Measurements from ENCODE around the gene WNT8A. TPM values are rescaled to one million over a fixed set of nuclear protein-coding genes. Genes with fewer than 3 reads are reported as not detected.

Gene WNT8A
- total RNA-seq, 4 donors from 2014 or later: not detected

GRCh38 chr5:138109463-138110265 is 25.8 kb downstream of the WNT8A start:
- H3K27ac ChIP-seq: no peak overlapping the region
- TF ChIP-seq POLR2AphosphoS5 (IDR thresholded peaks at IDR 0.05): no peak
- no peak for TF ChIP-seq CTCF (IDR thresholded peaks at IDR 0.05)
- no peak for TF ChIP-seq POLR2A (IDR thresholded peaks at IDR 0.05)
- TF ChIP-seq EP300 (IDR thresholded peaks at IDR 0.05; ENCODE audit: low read depth): no peak
- peaks cover 5% of the 10 kb centered on the region for H3K27me3 ChIP-seq
- peaks cover 0 to 3% (median 0%) of the 10 kb centered on the region in 4 donors for H3K4me1 ChIP-seq
- no peak for DNase-seq
- in situ Hi-C loops (cut with MboI; ENCODE audit: low pct_ligation_motif_present in 1 of 4, low pct_unique_long_range_greater_than_20kb in 1 of 4, low sequenced_read_pairs in 3 of 4): no loop called here
- no peak overlapping the region for H3K4me3 ChIP-seq
- intact Hi-C loops (cut with DNase I; ENCODE audit: low total_unique reads): loop anchor here (10.0 kb wide), 1 partner anchor 455 kb away; no protein-coding TSS in a partner anchor
- H3K36me3 ChIP-seq: no peaks in the 10 kb centered on the region
- WGBS, 2 donors (ENCODE audit: low coverage in 1 of 2): 67 to 78% methylated on average over 1 of the region's 1 CpG
- H3K9me3 ChIP-seq: no peaks in the 10 kb centered on the region

GRCh38 chr5:138110266-138110963 is 26.6 kb downstream of the WNT8A start:
- WGBS, 2 donors (ENCODE audit: low coverage in 1 of 2): 58 to 62% methylated on average over 3 to 4 of the region's 4 CpGs
- no peaks in the 10 kb centered on the region for H3K9me3 ChIP-seq
- in situ Hi-C loops (cut with MboI; ENCODE audit: low pct_ligation_motif_present in 1 of 4, low pct_unique_long_range_greater_than_20kb in 1 of 4, low sequenced_read_pairs in 3 of 4) (no loop called here), intact Hi-C loops (cut with DNase I; ENCODE audit: low total_unique reads) (loop anchor here (10.0 kb wide), 1 partner anchor 456 kb away; no protein-coding TSS in a partner anchor)
- peaks cover 0 to 3% (median 0%) of the 10 kb centered on the region in 4 donors for H3K4me1 ChIP-seq
- H3K4me3 ChIP-seq: no peak overlapping the region
- no peak for DNase-seq
- H3K27ac ChIP-seq: no peak overlapping the region
- H3K27me3 ChIP-seq: peaks cover 5% of the 10 kb centered on the region
- no peaks in the 10 kb centered on the region for H3K36me3 ChIP-seq
- TF ChIP-seq POLR2AphosphoS5 (IDR thresholded peaks at IDR 0.05) (no peak), CTCF (IDR thresholded peaks at IDR 0.05) (no peak)

- Histone ChIP-seq H3K27ac (peak overlapping the region in 1 of 4 donors; percentile 6), H3K9me3 (no peaks in the 10 kb centered on the region), H3K4me1 (peaks cover 0 to 3% (median 0%) of the 10 kb centered on the region in 4 donors), H3K27me3 (peaks cover 5% of the 10 kb centered on the region), H3K36me3 (no peaks in the 10 kb centered on the region), H3K4me3 (no peak overlapping the region)
- in situ Hi-C loops (cut with MboI; ENCODE audit: low pct_ligation_motif_present in 1 of 4, low pct_unique_long_range_greater_than_20kb in 1 of 4, low sequenced_read_pairs in 3 of 4) (no loop called here), intact Hi-C loops (cut with DNase I; ENCODE audit: low total_unique reads) (loop anchor here (10.0 kb wide), 1 partner anchor 456 kb away; no protein-coding TSS in a partner anchor)
- 71 to 82% methylated on average over 2 to 4 of the region's 4 CpGs for WGBS, 2 donors (ENCODE audit: low coverage in 1 of 2)
- TF ChIP-seq POLR2A (IDR thresholded peaks at IDR 0.05) (no peak), POLR2AphosphoS5 (IDR thresholded peaks at IDR 0.05) (no peak), EP300 (IDR thresholded peaks at IDR 0.05; ENCODE audit: low read depth) (no peak), CTCF (IDR thresholded peaks at IDR 0.05) (no peak)
- no peak for DNase-seq
Measured at GRCh38 chr5:138111181-138111580, 27.3 kb downstream of the WNT8A start.

- Histone ChIP-seq H3K27me3 (peaks cover 5% of the 10 kb centered on the region), H3K4me1 (peaks cover 0 to 3% (median 0%) of the 10 kb centered on the region in 4 donors), H3K9me3 (no peaks in the 10 kb centered on the region), H3K4me3 (no peak overlapping the region), H3K36me3 (no peaks in the 10 kb centered on the region), H3K27ac (peak overlapping the region in 1 of 4 donors; percentile 6)
- in situ Hi-C loops (cut with MboI; ENCODE audit: low pct_ligation_motif_present in 1 of 4, low pct_unique_long_range_greater_than_20kb in 1 of 4, low sequenced_read_pairs in 3 of 4): no loop called here
- no peak for TF ChIP-seq EP300 (IDR thresholded peaks at IDR 0.05; ENCODE audit: low read depth)
- intact Hi-C loops (cut with DNase I; ENCODE audit: low total_unique reads): loop anchor here (10.0 kb wide), 1 partner anchor 457 kb away; no protein-coding TSS in a partner anchor
- 17 to 30% methylated on average over 1 of the region's 1 CpG for WGBS, 2 donors (ENCODE audit: low coverage in 1 of 2)
- DNase-seq: no peak
Measured at GRCh38 chr5:138111937-138112336, 28.1 kb downstream of the WNT8A start.

Data from transverse colon (tissue), 4 donors.